ENCODE data around the gene POLR3G. TPM values are rescaled to one million over a fixed set of nuclear protein-coding genes. Genes with fewer than 3 reads are reported as not detected.

POLR3G gene, protein sequence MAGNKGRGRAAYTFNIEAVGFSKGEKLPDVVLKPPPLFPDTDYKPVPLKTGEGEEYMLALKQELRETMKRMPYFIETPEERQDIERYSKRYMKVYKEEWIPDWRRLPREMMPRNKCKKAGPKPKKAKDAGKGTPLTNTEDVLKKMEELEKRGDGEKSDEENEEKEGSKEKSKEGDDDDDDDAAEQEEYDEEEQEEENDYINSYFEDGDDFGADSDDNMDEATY
- total RNA-seq (2014; rRNA removed; shearing (Covaris generic)) (1.5 and 8.8 TPM in 2 replicates), polyA plus RNA-seq (2016; fragmentation: Nextera tagmentation; extraction: Ambion mirVana) (3.3 and 3.9 TPM in 2 replicates)

DNA sequence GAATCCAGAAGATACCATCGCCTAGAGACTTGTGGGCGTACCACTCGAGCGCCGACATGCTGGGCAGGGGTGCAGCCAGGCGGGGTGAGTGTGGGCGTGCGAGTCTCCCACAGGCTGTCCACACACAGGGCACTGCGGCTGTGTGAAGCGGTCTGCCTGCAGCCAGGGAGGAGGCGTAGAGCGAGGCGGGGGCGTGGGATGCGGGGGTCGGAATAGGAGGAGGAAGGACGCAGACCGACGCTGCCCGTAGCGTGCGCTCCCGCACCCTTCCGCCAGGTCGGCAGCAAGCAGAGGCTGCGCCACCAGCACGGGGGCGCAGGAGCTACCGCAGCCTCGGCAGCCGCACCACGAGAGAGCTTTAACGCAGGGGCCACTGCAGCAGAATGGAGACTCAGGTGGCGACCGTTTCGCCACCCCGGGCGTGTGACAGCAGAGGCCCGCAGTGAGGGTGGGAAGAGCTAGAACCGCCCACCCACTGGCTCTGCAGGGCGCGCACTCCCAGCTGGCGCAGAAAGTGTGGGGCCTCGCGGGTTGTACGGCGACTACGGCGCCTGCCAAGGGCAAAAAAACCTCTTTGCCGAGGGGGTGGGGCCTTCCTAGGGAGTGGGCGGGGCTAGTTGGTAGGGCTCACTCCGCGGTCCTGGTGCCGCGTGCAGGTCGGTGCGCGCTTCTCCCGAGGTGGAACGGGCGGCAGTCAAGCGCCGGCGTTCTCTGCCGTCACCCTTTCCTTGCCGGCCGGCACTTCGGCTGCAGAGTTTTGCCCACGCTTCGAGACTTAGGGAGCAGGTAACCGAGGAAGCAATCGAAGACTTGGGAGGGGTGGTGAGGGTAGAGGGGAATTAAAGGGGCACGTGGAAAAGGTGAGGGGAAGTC is at the start of gene POLR3G, which contains the start of gene MBLAC2:
TSS of gene POLR3G (plus strand) at position 630 of the 873 bp plus-strand sequence. CDS start 10,704 bp downstream, outside the sequence.
TSS of gene MBLAC2 (minus strand) at position 537 of the 873 bp plus-strand sequence. CDS start at position 58, 479 bp downstream.
- peak within 1 kb of the TSS; percentile 21 for H3K27ac ChIP-seq
- no peaks in the 10 kb centered on the region for H3K9me3 ChIP-seq (ENCODE audit: low read depth)
- in situ Hi-C loops (cut with MboI), result no loop called here
- DNase-seq, result peak; percentile 97
- peak within 1 kb of the TSS; percentile 88 for H3K4me3 ChIP-seq
- peaks cover 21% of the 10 kb centered on the region for H3K79me2 ChIP-seq (ENCODE audit: insufficient read depth)
- H3K4me1 ChIP-seq (ENCODE audit: insufficient read depth), result peaks cover 9% of the 10 kb centered on the region
- peak within 1 kb of the TSS; percentile 87 for H3K4me2 ChIP-seq (ENCODE audit: unreplicated experiment)
- WGBS, 2 experiments (ENCODE audit: low coverage in 1 of 2, low lambda C conversion rate in 2 of 2, missing lambda C conversion rate in 2 of 2), result 1% methylated on average over 61 to 73 of the region's 73 CpGs
- no peaks in the 10 kb centered on the region for H3K36me3 ChIP-seq (ENCODE audit: low read depth)
- H3K27me3 ChIP-seq (replicated peaks; ENCODE audit: insufficient read depth), result no peaks in the 10 kb centered on the region
- TF ChIP-seq EZH2phosphoT487 (IDR thresholded peaks at IDR 0.05; ENCODE audit: insufficient read depth, low read depth) (no peak), EZH2 (IDR thresholded peaks at IDR 0.05; ENCODE audit: insufficient read depth, poor library complexity, severe bottlenecking) (no peak)
- H3K9ac ChIP-seq, result peak within 1 kb of the TSS; percentile 82
- no peaks in the 10 kb centered on the region for H4K20me1 ChIP-seq (ENCODE audit: insufficient read depth)
- H3F3A ChIP-seq (ENCODE audit: insufficient read depth), result peaks cover 5% of the 10 kb centered on the region
- H3K9me2 ChIP-seq (ENCODE audit: insufficient read depth), result no peaks in the 10 kb centered on the region
- peak within 1 kb of the TSS; percentile 98 for H2AFZ ChIP-seq

DNA sequence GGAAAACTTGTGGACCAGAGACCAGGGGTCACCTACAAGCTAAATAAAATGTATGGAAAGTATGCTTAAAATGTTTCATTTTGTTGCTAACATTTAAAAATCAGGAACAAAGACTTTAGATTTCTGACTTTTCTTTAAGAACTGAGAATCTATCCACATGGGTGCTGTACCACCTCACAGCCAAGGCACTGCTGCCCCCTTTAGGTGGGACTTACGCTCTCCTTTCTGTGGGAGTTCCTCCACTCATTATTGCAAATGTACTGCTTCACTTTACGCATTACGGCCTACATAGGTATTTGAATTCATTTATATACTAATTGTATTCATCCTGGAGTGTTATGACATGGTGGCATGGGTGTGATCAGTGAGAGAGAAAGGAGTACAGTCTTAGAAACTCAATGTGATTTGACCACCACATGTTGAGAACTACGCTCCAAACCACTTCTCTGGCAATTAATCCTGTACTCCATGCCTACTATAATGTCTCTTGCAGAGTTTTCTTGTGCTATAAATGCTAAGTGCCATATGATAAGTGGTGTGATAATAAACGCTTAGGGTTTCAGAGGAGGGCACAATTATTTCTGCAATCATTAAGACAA is 40.4 kb upstream of the POLR3G start:
- in situ Hi-C loops (cut with MboI), result loop anchor here (10.0 to 25.0 kb wide), 2 partner anchors 171 to 353 kb away; no protein-coding TSS in a partner anchor
- no peaks in the 10 kb centered on the region for H3K36me3 ChIP-seq (ENCODE audit: low read depth)
- H2AFZ ChIP-seq, result no peak overlapping the region
- H3K9me3 ChIP-seq (ENCODE audit: low read depth), result no peaks in the 10 kb centered on the region
- no peak overlapping the region for H3K4me2 ChIP-seq (ENCODE audit: unreplicated experiment)
- H3K27ac ChIP-seq, result no peak overlapping the region
- H3K4me3 ChIP-seq, result no peak overlapping the region
- peak; percentile 51 for DNase-seq
- no peaks in the 10 kb centered on the region for H4K20me1 ChIP-seq (ENCODE audit: insufficient read depth)
- H3K4me1 ChIP-seq (ENCODE audit: insufficient read depth), result no peaks in the 10 kb centered on the region
- H3K79me2 ChIP-seq (ENCODE audit: insufficient read depth), result no peaks in the 10 kb centered on the region
- H3K9me2 ChIP-seq (ENCODE audit: insufficient read depth), result no peaks in the 10 kb centered on the region
- H3K9ac ChIP-seq, result no peak overlapping the region
- no peaks in the 10 kb centered on the region for H3K27me3 ChIP-seq (replicated peaks; ENCODE audit: insufficient read depth)
- no peaks in the 10 kb centered on the region for H3F3A ChIP-seq (ENCODE audit: insufficient read depth)
- 69 to 71% methylated on average over 5 of the region's 5 CpGs for WGBS, 2 experiments (ENCODE audit: low coverage in 1 of 2, low lambda C conversion rate in 2 of 2, missing lambda C conversion rate in 2 of 2)
- TF ChIP-seq EZH2 (IDR thresholded peaks at IDR 0.05; ENCODE audit: insufficient read depth, poor library complexity, severe bottlenecking) (no peak), EZH2phosphoT487 (IDR thresholded peaks at IDR 0.05; ENCODE audit: insufficient read depth, low read depth) (no peak)

DNA sequence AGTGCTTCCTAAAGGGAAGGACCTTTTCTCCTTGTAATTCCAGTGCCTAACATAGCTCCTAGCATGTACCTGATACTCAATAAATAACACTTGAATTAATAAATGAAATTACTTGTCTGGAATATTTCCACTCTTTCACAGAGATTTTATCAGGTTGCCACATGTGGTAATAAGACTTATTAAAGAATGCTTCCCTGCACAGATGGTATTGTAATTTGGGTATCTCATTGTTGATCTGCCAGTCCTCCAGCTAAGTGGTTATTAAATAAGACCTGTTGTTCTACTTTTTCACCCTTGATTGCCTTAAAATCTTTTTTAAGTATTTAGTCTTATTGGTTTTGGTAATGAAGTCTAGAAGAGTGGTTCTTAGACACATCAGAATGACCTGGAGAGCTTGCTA is 37.0 kb upstream of the POLR3G start:
- Histone ChIP-seq H3K9ac (no peak overlapping the region), H3K9me2 (ENCODE audit: insufficient read depth) (no peaks in the 10 kb centered on the region), H3K4me3 (no peak overlapping the region), H3K4me1 (ENCODE audit: insufficient read depth) (no peaks in the 10 kb centered on the region), H4K20me1 (ENCODE audit: insufficient read depth) (no peaks in the 10 kb centered on the region), H3K79me2 (ENCODE audit: insufficient read depth) (no peaks in the 10 kb centered on the region), H3K36me3 (ENCODE audit: low read depth) (no peaks in the 10 kb centered on the region), H3F3A (ENCODE audit: insufficient read depth) (no peaks in the 10 kb centered on the region), H2AFZ (no peak overlapping the region), H3K27me3 (replicated peaks; ENCODE audit: insufficient read depth) (no peaks in the 10 kb centered on the region), H3K9me3 (ENCODE audit: low read depth) (no peaks in the 10 kb centered on the region), H3K27ac (no peak overlapping the region), H3K4me2 (ENCODE audit: unreplicated experiment) (no peak overlapping the region)
- in situ Hi-C loops (cut with MboI), result loop anchor here (10.0 to 25.0 kb wide), 2 partner anchors 167 to 350 kb away; no protein-coding TSS in a partner anchor
- no peak for DNase-seq
- no peak for TF ChIP-seq EZH2phosphoT487 (IDR thresholded peaks at IDR 0.05; ENCODE audit: insufficient read depth, low read depth)
- TF ChIP-seq EZH2 (IDR thresholded peaks at IDR 0.05; ENCODE audit: insufficient read depth, poor library complexity, severe bottlenecking), result no peak

DNA sequence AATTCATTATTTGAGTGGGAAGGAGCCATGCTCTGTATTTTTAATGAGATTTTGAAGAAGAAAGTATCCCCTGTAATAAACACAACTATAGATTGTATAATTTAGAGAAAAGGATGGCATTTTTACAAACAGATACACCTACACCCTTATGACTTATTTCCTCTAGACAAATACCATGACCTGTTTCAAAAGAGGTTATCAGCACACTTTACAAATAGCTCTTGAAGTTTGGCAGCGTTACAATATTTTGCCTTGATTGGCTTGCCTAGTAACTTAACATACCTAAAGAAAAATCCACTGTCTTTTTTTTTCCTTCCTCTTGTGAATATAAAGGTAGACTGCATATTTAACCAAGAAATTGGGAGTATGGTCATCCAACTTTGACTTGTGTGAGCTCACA is 36.6 kb upstream of the POLR3G start:
- Histone ChIP-seq H4K20me1 (ENCODE audit: insufficient read depth) (no peaks in the 10 kb centered on the region), H3K36me3 (ENCODE audit: low read depth) (no peaks in the 10 kb centered on the region), H3K9me3 (ENCODE audit: low read depth) (no peaks in the 10 kb centered on the region), H3K27me3 (replicated peaks; ENCODE audit: insufficient read depth) (no peaks in the 10 kb centered on the region), H3K4me2 (ENCODE audit: unreplicated experiment) (no peak overlapping the region), H3K9me2 (ENCODE audit: insufficient read depth) (no peaks in the 10 kb centered on the region), H3K9ac (no peak overlapping the region), H3K4me3 (no peak overlapping the region), H2AFZ (no peak overlapping the region), H3K4me1 (ENCODE audit: insufficient read depth) (no peaks in the 10 kb centered on the region), H3K27ac (no peak overlapping the region), H3K79me2 (ENCODE audit: insufficient read depth) (no peaks in the 10 kb centered on the region), H3F3A (ENCODE audit: insufficient read depth) (no peaks in the 10 kb centered on the region)
- 83 to 84% methylated on average over 1 of the region's 1 CpG for WGBS, 2 experiments (ENCODE audit: low coverage in 1 of 2, low lambda C conversion rate in 2 of 2, missing lambda C conversion rate in 2 of 2)
- in situ Hi-C loops (cut with MboI), result loop anchor here (10.0 to 25.0 kb wide), 2 partner anchors 167 to 349 kb away; no protein-coding TSS in a partner anchor
- no peak for DNase-seq
- no peak for TF ChIP-seq EZH2phosphoT487 (IDR thresholded peaks at IDR 0.05; ENCODE audit: insufficient read depth, low read depth)
- TF ChIP-seq EZH2 (IDR thresholded peaks at IDR 0.05; ENCODE audit: insufficient read depth, poor library complexity, severe bottlenecking), result no peak
